ENCODE measurements around the gene SFSWAP. TPM values are rescaled to one million over a fixed set of nuclear protein-coding genes. Genes with fewer than 3 reads are reported as not detected.
A peak's percentile ranks its signal among the peaks of the same experiment; 100 is the strongest.
"Not testable (repeated sequence)": the region's sequence is repeated elsewhere in the genome, so short reads cannot be mapped to it uniquely, and the experiment has no call there.

The SFSWAP gene
- total RNA-seq, 1 experiment from 2014 or later: 76.3 TPM

DNA sequence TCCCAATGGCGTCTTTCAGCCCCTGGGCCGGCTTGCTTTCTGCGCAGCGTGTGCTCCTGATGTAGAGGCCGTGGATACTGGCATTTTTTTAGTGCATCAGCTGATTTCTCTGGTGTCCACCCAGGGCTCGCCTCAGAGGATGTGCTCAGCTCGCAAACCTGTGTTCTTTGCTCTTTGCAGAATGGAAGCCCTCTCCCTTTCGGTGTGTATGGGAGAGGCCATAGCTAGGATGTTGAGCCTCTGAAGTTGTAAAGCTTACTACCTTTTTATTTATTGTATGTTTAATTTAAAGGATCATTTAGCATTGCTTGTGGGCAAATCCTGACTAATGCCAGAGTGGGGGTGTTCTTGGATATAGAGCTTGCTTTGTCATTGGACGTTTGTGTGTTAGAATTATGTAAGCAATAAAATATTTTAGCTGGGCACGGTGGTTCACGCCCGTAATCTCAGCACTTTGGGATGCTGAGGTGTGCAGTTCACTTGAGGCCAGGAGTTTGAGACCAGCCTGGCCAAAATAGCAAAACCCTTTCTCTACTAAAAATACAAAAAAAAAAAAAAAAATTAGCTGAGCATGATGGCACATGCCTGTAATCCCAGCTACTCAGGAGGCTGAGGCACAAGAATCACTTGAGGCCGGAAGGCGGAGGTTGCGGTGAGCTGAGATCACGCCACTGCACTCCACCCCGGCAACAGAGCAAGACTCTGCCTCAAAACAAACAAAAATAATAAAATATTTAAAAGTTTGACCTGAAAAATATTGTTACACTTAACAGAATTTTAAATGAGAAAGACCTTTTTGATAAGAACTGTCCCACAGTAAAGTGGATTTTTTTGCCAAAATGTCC lies 64.7 kb downstream of the SFSWAP start (continued):
- TF ChIP-seq, protein P1, sequence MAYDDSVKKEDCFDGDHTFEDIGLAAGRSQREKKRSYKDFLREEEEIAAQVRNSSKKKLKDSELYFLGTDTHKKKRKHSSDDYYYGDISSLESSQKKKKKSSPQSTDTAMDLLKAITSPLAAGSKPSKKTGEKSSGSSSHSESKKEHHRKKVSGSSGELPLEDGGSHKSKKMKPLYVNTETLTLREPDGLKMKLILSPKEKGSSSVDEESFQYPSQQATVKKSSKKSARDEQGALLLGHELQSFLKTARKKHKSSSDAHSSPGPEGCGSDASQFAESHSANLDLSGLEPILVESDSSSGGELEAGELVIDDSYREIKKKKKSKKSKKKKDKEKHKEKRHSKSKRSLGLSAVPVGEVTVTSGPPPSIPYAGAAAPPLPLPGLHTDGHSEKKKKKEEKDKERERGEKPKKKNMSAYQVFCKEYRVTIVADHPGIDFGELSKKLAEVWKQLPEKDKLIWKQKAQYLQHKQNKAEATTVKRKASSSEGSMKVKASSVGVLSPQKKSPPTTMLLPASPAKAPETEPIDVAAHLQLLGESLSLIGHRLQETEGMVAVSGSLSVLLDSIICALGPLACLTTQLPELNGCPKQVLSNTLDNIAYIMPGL (CRISPR knock-in tag; IDR thresholded peaks at IDR 0.05): no peak
- no peak for TF ChIP-seq RORB (CRISPR knock-in tag; IDR thresholded peaks at IDR 0.05)
- TF ChIP-seq, protein P2, sequence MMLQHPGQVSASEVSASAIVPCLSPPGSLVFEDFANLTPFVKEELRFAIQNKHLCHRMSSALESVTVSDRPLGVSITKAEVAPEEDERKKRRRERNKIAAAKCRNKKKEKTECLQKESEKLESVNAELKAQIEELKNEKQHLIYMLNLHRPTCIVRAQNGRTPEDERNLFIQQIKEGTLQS (CRISPR knock-in tag; conservative IDR thresholded peaks at IDR 0.05): no peak
- TF ChIP-seq ZNF138 (CRISPR knock-in tag; conservative IDR thresholded peaks at IDR 0.05): no peak
- TF ChIP-seq JUN (CRISPR knock-in tag; IDR thresholded peaks at IDR 0.05): no peak
- TF ChIP-seq SMAD4 (CRISPR knock-in tag; IDR thresholded peaks at IDR 0.05): no peak
- TF ChIP-seq, protein P3, sequence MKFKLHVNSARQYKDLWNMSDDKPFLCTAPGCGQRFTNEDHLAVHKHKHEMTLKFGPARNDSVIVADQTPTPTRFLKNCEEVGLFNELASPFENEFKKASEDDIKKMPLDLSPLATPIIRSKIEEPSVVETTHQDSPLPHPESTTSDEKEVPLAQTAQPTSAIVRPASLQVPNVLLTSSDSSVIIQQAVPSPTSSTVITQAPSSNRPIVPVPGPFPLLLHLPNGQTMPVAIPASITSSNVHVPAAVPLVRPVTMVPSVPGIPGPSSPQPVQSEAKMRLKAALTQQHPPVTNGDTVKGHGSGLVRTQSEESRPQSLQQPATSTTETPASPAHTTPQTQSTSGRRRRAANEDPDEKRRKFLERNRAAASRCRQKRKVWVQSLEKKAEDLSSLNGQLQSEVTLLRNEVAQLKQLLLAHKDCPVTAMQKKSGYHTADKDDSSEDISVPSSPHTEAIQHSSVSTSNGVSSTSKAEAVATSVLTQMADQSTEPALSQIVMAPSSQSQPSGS (CRISPR knock-in tag; IDR thresholded peaks at IDR 0.05; ENCODE audit: borderline replicate concordance, low read depth): no peak
- TF ChIP-seq RELA (CRISPR knock-in tag; IDR thresholded peaks at IDR 0.05; ENCODE audit: borderline replicate concordance): no peak
- no peak for TF ChIP-seq ZNF121 (CRISPR knock-in tag; IDR thresholded peaks at IDR 0.05)
- TF ChIP-seq, protein P4, sequence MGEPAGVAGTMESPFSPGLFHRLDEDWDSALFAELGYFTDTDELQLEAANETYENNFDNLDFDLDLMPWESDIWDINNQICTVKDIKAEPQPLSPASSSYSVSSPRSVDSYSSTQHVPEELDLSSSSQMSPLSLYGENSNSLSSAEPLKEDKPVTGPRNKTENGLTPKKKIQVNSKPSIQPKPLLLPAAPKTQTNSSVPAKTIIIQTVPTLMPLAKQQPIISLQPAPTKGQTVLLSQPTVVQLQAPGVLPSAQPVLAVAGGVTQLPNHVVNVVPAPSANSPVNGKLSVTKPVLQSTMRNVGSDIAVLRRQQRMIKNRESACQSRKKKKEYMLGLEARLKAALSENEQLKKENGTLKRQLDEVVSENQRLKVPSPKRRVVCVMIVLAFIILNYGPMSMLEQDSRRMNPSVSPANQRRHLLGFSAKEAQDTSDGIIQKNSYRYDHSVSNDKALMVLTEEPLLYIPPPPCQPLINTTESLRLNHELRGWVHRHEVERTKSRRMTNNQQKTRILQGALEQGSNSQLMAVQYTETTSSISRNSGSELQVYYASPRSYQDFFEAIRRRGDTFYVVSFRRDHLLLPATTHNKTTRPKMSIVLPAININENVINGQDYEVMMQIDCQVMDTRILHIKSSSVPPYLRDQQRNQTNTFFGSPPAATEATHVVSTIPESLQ (CRISPR knock-in tag; IDR thresholded peaks at IDR 0.05): no peak
- no peak for TF ChIP-seq EMX1 (CRISPR knock-in tag; IDR thresholded peaks at IDR 0.05)

DNA sequence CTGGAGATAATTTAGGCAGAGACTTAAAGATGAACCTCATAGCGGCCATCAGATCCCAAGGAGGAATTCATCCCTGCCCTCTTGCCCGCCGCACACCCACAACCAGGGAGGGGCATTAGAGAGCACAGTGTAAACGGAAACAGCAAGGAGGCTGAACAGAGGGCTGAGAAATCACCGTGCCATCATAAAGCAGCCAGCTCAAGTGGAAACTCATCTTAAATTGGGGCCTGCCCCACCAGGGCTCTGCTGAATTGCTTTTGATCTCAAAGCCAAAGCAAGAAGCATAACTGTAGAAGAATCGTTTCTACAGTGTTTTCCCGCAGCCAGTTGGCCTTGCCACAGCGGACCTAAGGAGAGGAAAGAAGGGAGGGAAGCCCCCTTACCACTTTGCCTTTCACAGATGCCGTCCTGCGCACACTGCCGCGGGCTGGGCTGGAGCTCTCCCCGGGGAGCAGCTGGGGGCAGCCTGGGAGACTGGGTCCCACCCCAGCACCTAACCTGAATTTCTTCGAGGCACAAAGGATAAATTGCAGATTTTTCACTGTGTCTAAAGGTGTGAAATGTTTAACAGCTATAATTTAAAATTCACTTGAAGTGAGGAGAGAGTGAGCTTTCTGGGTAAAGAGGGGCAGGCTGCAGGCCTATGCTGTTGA lies 65.5 kb downstream of the SFSWAP start:
- Mint-ChIP-seq H3K4me1 (peaks cover 41% of the 10 kb centered on the region), H3K4me3 (no peak overlapping the region), H3K27ac (peak overlapping the region; percentile 41; the same call in 1 of the 2 replicates), H3K27me3 (ENCODE audit: low read depth) (no peaks in the 10 kb centered on the region), H3K36me3 (peaks cover 46% of the 10 kb centered on the region), H3K9me3 (no peaks in the 10 kb centered on the region)
- ATAC-seq (no peak), DNase-seq (ENCODE audit: low spot score) (no peak)
- no peak for TF ChIP-seq JAZF1 (CRISPR knock-in tag; IDR thresholded peaks at IDR 0.05)
- TF ChIP-seq ZNF138 (CRISPR knock-in tag; conservative IDR thresholded peaks at IDR 0.05): no peak
- TF ChIP-seq IRF2 (CRISPR knock-in tag; IDR thresholded peaks at IDR 0.05; ENCODE audit: borderline replicate concordance, low read depth): no peak
- no peak for TF ChIP-seq ZBTB21 (CRISPR knock-in tag; IDR thresholded peaks at IDR 0.05; ENCODE audit: borderline replicate concordance)
- no peak for TF ChIP-seq CREM (CRISPR knock-in tag; IDR thresholded peaks at IDR 0.05)
- no peak for TF ChIP-seq OVOL2 (CRISPR knock-in tag; IDR thresholded peaks at IDR 0.05; ENCODE audit: borderline replicate concordance)
- no peak for TF ChIP-seq NFATC4 (CRISPR knock-in tag; IDR thresholded peaks at IDR 0.05)
- no peak for TF ChIP-seq TCF7 (CRISPR knock-in tag; IDR thresholded peaks at IDR 0.05; ENCODE audit: low read depth)
- no peak for TF ChIP-seq RELA (CRISPR knock-in tag; IDR thresholded peaks at IDR 0.05; ENCODE audit: borderline replicate concordance)
- TF ChIP-seq TEAD4 (CRISPR knock-in tag; IDR thresholded peaks at IDR 0.05): no peak
- TF ChIP-seq PRRX2 (CRISPR knock-in tag; IDR thresholded peaks at IDR 0.05): no peak
- no peak for TF ChIP-seq TEAD1 (CRISPR knock-in tag; IDR thresholded peaks at IDR 0.05)
- ChIA-PET POLR2A (no interaction called here), CTCF (interaction anchor here (0.5 to 2.0 kb wide), 4 partner anchors 19 to 272 kb away, joined by 3 to 10 read pairs (median 6); no protein-coding TSS in a partner anchor)

DNA sequence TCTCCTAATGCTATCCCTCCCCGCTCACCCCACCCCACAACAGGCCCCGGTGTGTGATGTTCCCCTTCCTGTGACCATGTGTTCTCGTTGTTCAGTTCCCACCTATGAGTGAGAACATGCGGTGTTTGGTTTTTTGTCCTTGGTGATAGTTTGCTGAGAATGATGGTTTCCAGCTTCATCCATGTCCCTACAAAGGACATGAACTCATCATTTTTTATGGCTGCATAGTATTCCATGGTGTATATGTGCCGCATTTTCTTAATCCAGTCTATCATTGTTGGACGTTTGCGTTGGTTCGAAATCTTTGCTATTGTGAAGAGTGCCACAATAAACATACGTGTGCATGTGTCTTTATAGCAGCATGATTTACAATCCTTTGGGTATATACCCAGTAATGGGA lies 66.4 kb downstream of the SFSWAP start:
- POLR2A ChIA-PET; H3K27me3 Mint-ChIP-seq (ENCODE audit: low read depth); H3K9me3 Mint-ChIP-seq; DNase-seq (ENCODE audit: low spot score); H3K4me3 Mint-ChIP-seq; H3K27ac Mint-ChIP-seq; ATAC-seq: not testable (repeated sequence)
- CTCF ChIA-PET: interaction anchor here (0.5 kb wide), 1 partner anchor 271 kb away, joined by 3 read pairs; no protein-coding TSS in a partner anchor
- Mint-ChIP-seq H3K36me3 (peaks cover 44% of the 10 kb centered on the region), H3K4me1 (peaks cover 36% of the 10 kb centered on the region)
